Neural progenitor cell (in vitro differentiated cells): Measurements from ENCODE around the gene MBTPS1. TPM values are rescaled to one million over a fixed set of nuclear protein-coding genes. Genes with fewer than 3 reads are reported as not detected.

Experiments used
- DNase-seq: peaks from one replicate; pipeline ENCODE4 v3.0.0-alpha.2; 2016; ENCODE audit warnings: low spot score
- H2AFZ ChIP-seq: fragments of 200-600 bp; sonication (generic); replicated peaks from 2 replicates; pipeline ENCODE4 v1.6.1; 2016; ENCODE audit warnings: antibody characterized with exemption
- H3F3A ChIP-seq: fragments of 200-600 bp; sonication (generic); 2 replicates; pipeline ENCODE4 v1.6.1; 2016; ENCODE audit warnings: antibody characterized with exemption, low read depth
- H3K27ac ChIP-seq: fragments of 200-600 bp; sonication (generic); 2 replicates; pipeline ENCODE4 v1.5.1; 2016; ENCODE audit warnings: mild to moderate bottlenecking
- H3K27me3 ChIP-seq: fragments of 200-600 bp; sonication (generic); 2 replicates; pipeline ENCODE4 v1.6.1; 2016; ENCODE audit warnings: mild to moderate bottlenecking, moderate library complexity
- H3K36me3 ChIP-seq: fragments of 200-600 bp; sonication (generic); 2 replicates; pipeline ENCODE4 v1.5.1; 2016
- H3K4me1 ChIP-seq: fragments of 200-600 bp; sonication (generic); 2 replicates; pipeline ENCODE4 v1.6.1; 2016; ENCODE audit warnings: mixed run types
- H3K4me2 ChIP-seq: fragments of 200-600 bp; sonication (generic); 2 replicates; pipeline ENCODE4 v1.6.1; 2016
- H3K4me3 ChIP-seq: fragments of 200-600 bp; sonication (generic); 2 replicates; pipeline ENCODE4 v1.5.1; 2016
- H3K79me2 ChIP-seq: fragments of 200-600 bp; sonication (generic); 2 replicates; pipeline ENCODE4 v1.6.1; 2016; ENCODE audit warnings: low read depth
- H3K9ac ChIP-seq: fragments of 200-600 bp; sonication (generic); 2 replicates; pipeline ENCODE4 v1.6.1; 2016
- H3K9me3 ChIP-seq: fragments of 200-600 bp; sonication (generic); 2 replicates; pipeline ENCODE4 v1.5.1; 2016; ENCODE audit warnings: low read depth
- H4K20me1 ChIP-seq: fragments of 200-600 bp; sonication (generic); 2 replicates; pipeline ENCODE4 v1.6.1; 2016; ENCODE audit warnings: low read depth
- H3K27ac Mint-ChIP-seq: 3 replicates; pipeline ENCODE4 v1.8.0; 2021; ENCODE audit warnings: mixed read lengths
- H3K27me3 Mint-ChIP-seq: 2 replicates; pipeline ENCODE4 v1.8.0; 2022; ENCODE audit warnings: low read depth, mild to moderate bottlenecking, inconsistent platforms, moderate library complexity, mixed read lengths; ENCODE audit not compliant: insufficient read depth
- H3K36me3 Mint-ChIP-seq: 3 replicates; pipeline ENCODE4 v1.8.0; 2021; ENCODE audit warnings: mixed read lengths
- H3K4me1 Mint-ChIP-seq: 3 replicates; pipeline ENCODE4 v1.8.0; 2021; ENCODE audit warnings: mixed read lengths
- H3K4me3 Mint-ChIP-seq: 3 replicates; pipeline ENCODE4 v1.8.0; 2021; ENCODE audit warnings: mild to moderate bottlenecking, moderate library complexity, mixed read lengths
- H3K9me3 Mint-ChIP-seq: 3 replicates; pipeline ENCODE4 v1.8.0; 2020; ENCODE audit warnings: mixed read lengths
- CTCF ChIP-seq: fragments of 200-600 bp; sonication (generic); IDR thresholded peaks from 2 replicates; pipeline ENCODE4 v1.5.1; 2017; ENCODE audit warnings: antibody characterized with exemption, mild to moderate bottlenecking
- EZH2 ChIP-seq: fragments of 200-600 bp; sonication (generic); IDR thresholded peaks from 2 replicates; pipeline ENCODE4 v1.6.1; 2017; ENCODE audit warnings: antibody characterized with exemption, mild to moderate bottlenecking, moderate library complexity
- EZH2phosphoT487 ChIP-seq: fragments of 200-600 bp; sonication (generic); IDR thresholded peaks from 2 replicates; pipeline ENCODE4 v1.6.1; 2017; ENCODE audit warnings: antibody characterized with exemption
- total RNA-seq: library from RNA; depleted of rRNA; stranded (reverse); fragments of >200 nt; gene quantifications from 2 replicates; pipeline ENCODE4 v1.2.3, GENCODE V29; 2015; ENCODE audit warnings: low replicate concordance

The MBTPS1 gene
- total RNA-seq, 1 donor from 2014 or later, result 52.3 TPM

- no peak for DNase-seq
- no peaks in the 10 kb centered on the region for H3K79me2 ChIP-seq
- Mint-ChIP-seq H3K27me3 (peaks cover 12% of the 10 kb centered on the region), H3K36me3 (peaks cover 7% of the 10 kb centered on the region), H3K4me1 (peaks cover 27% of the 10 kb centered on the region), H3K9me3 (peaks cover 37% of the 10 kb centered on the region), H3K4me3 (no peak overlapping the region), H3K27ac (no peak overlapping the region)
- peaks cover 9% of the 10 kb centered on the region for H3F3A ChIP-seq
- no peak for TF ChIP-seq EZH2
- TF ChIP-seq CTCF, result no peak
- no peak for TF ChIP-seq EZH2phosphoT487
- H3K4me2 ChIP-seq, result no peak overlapping the region
- peaks cover 9% of the 10 kb centered on the region for H3K9me3 ChIP-seq
- H3K27me3 ChIP-seq, result no peaks in the 10 kb centered on the region
- H4K20me1 ChIP-seq, result no peaks in the 10 kb centered on the region
- H3K4me3 ChIP-seq, result no peak overlapping the region
- H3K9ac ChIP-seq, result no peak overlapping the region
- no peak overlapping the region for H3K27ac ChIP-seq
- no peaks in the 10 kb centered on the region for H3K36me3 ChIP-seq
- no peak overlapping the region for H2AFZ ChIP-seq
- peaks cover 7% of the 10 kb centered on the region for H3K4me1 ChIP-seq
These were observed 96.4 kb downstream of the MBTPS1 start for GRCh38 chr16:84020353-84020752.

- no peak for TF ChIP-seq EZH2phosphoT487
- TF ChIP-seq EZH2, result no peak
- TF ChIP-seq CTCF, result no peak
- peaks cover 37% of the 10 kb centered on the region for H3K4me1 Mint-ChIP-seq
- no peak for DNase-seq
- Histone ChIP-seq H3K9ac (no peak overlapping the region), H3K79me2 (no peaks in the 10 kb centered on the region), H3K27ac (no peak overlapping the region), H3K4me1 (peaks cover 7% of the 10 kb centered on the region), H3K27me3 (no peaks in the 10 kb centered on the region), H3K36me3 (no peaks in the 10 kb centered on the region), H2AFZ (no peak overlapping the region), H3F3A (peaks cover 17% of the 10 kb centered on the region), H3K4me3 (no peak overlapping the region), H4K20me1 (no peaks in the 10 kb centered on the region), H3K9me3 (peaks cover 9% of the 10 kb centered on the region), H3K4me2 (no peak overlapping the region)
- H3K9me3 Mint-ChIP-seq, result peaks cover 41% of the 10 kb centered on the region
- no peak overlapping the region for H3K4me3 Mint-ChIP-seq
- H3K36me3 Mint-ChIP-seq, result peaks cover 10% of the 10 kb centered on the region
- peaks cover 12% of the 10 kb centered on the region for H3K27me3 Mint-ChIP-seq
- H3K27ac Mint-ChIP-seq, result no peak overlapping the region
These were observed 98.0 kb downstream of the MBTPS1 start for GRCh38 chr16:84018710-84019109.

GRCh38 chr16:84016477-84016876 is 100.3 kb downstream of the MBTPS1 start:
- H3K4me3 Mint-ChIP-seq, result no peak overlapping the region
- no peak overlapping the region for H3K9ac ChIP-seq
- no peaks in the 10 kb centered on the region for H4K20me1 ChIP-seq
- peaks cover 8% of the 10 kb centered on the region for H3F3A ChIP-seq
- no peaks in the 10 kb centered on the region for H3K27me3 ChIP-seq
- no peak overlapping the region for H3K27ac ChIP-seq
- no peak overlapping the region for H3K4me3 ChIP-seq
- peak overlapping the region; percentile 50 for H3K27ac Mint-ChIP-seq
- peaks cover 8% of the 10 kb centered on the region for H3K36me3 Mint-ChIP-seq
- H3K4me2 ChIP-seq, result no peak overlapping the region
- no peaks in the 10 kb centered on the region for H3K4me1 ChIP-seq
- peaks cover 20% of the 10 kb centered on the region for H3K4me1 Mint-ChIP-seq
- H3K27me3 Mint-ChIP-seq, result peaks cover 8% of the 10 kb centered on the region
- TF ChIP-seq EZH2 (no peak), CTCF (no peak)
- H2AFZ ChIP-seq, result no peak overlapping the region
- no peaks in the 10 kb centered on the region for H3K79me2 ChIP-seq
- H3K36me3 ChIP-seq, result no peaks in the 10 kb centered on the region
- H3K9me3 Mint-ChIP-seq, result peaks cover 33% of the 10 kb centered on the region
- no peak for DNase-seq
- H3K9me3 ChIP-seq, result peaks cover 4% of the 10 kb centered on the region

- peaks cover 8% of the 10 kb centered on the region for H3K27me3 Mint-ChIP-seq
- Histone ChIP-seq H3F3A (peaks cover 8% of the 10 kb centered on the region), H4K20me1 (no peaks in the 10 kb centered on the region), H3K4me2 (no peak overlapping the region), H3K27me3 (no peaks in the 10 kb centered on the region), H3K9ac (no peak overlapping the region), H3K79me2 (no peaks in the 10 kb centered on the region), H3K4me1 (no peaks in the 10 kb centered on the region), H3K4me3 (no peak overlapping the region), H3K36me3 (no peaks in the 10 kb centered on the region), H3K9me3 (no peaks in the 10 kb centered on the region), H3K27ac (no peak overlapping the region), H2AFZ (no peak overlapping the region)
- DNase-seq, result no peak
- H3K9me3 Mint-ChIP-seq, result peaks cover 22% of the 10 kb centered on the region
- H3K4me3 Mint-ChIP-seq, result no peak overlapping the region
- H3K36me3 Mint-ChIP-seq, result peaks cover 3% of the 10 kb centered on the region
- no peak for TF ChIP-seq EZH2phosphoT487
- H3K4me1 Mint-ChIP-seq, result peaks cover 18% of the 10 kb centered on the region
- H3K27ac Mint-ChIP-seq, result no peak overlapping the region
These were observed 101.3 kb downstream of the MBTPS1 start for GRCh38 chr16:84015399-84015798.
